Fibroblast of peridontal ligament (primary cell): Measurements from ENCODE around the gene ZNF275.
A peak's percentile ranks its signal among the peaks of the same experiment; 100 is the strongest.
"Not testable (repeated sequence)": the region's sequence is repeated elsewhere in the genome, so short reads cannot be mapped to it uniquely, and the experiment has no call there.

ENCODE experiments used
- DNase-seq: peaks from one replicate; pipeline ENCODE4 v3.0.0-alpha.2; 2010; ENCODE audit errors: extremely low read depth

ZNF275 gene

GRCh38 chrX:153333821-153334653, at the start of gene ZNF275:
Gene ZNF275 (plus strand): TSS chrX:153334153. CDS start chrX:153336680, 2,527 bp downstream.
- DNase-seq, result peak; percentile 58

GRCh38 chrX:153285678-153286077, 48.3 kb upstream of the ZNF275 start:
- not testable (repeated sequence) for DNase-seq

- DNase-seq, result not testable (repeated sequence)
Observed at GRCh38 chrX:153288807-153289206, 45.1 kb upstream of the ZNF275 start.

GRCh38 chrX:153293485-153294071, 40.4 kb upstream of the ZNF275 start:
- not testable (repeated sequence) for DNase-seq

GRCh38 chrX:153297376-153297775, 36.6 kb upstream of the ZNF275 start:
- no peak for DNase-seq

GRCh38 chrX:153299855-153300254, 34.1 kb upstream of the ZNF275 start:
- no peak for DNase-seq

GRCh38 chrX:153301746-153302145, 32.2 kb upstream of the ZNF275 start:
- DNase-seq, result no peak

GRCh38 chrX:153302796-153303195, 31.2 kb upstream of the ZNF275 start:
- no peak for DNase-seq

GRCh38 chrX:153303276-153304262, 30.4 kb upstream of the ZNF275 start:
- no peak for DNase-seq

GRCh38 chrX:153304988-153305736, 28.8 kb upstream of the ZNF275 start:
- DNase-seq, result no peak

- DNase-seq, result no peak
Observed at GRCh38 chrX:153305972-153306371, 28.0 kb upstream of the ZNF275 start.

- no peak for DNase-seq
Observed at GRCh38 chrX:153306527-153307115, 27.3 kb upstream of the ZNF275 start.

GRCh38 chrX:153307276-153308178, 26.4 kb upstream of the ZNF275 start:
- peak; percentile 1 for DNase-seq

GRCh38 chrX:153310901-153311300, 23.1 kb upstream of the ZNF275 start:
- no peak for DNase-seq

- no peak for DNase-seq
Observed at GRCh38 chrX:153312041-153312440, 21.9 kb upstream of the ZNF275 start.

- DNase-seq, result no peak
Observed at GRCh38 chrX:153312842-153313241, 21.1 kb upstream of the ZNF275 start.

GRCh38 chrX:153317306-153317705, 16.6 kb upstream of the ZNF275 start:
- DNase-seq, result no peak

GRCh38 chrX:153317996-153318722, 15.8 kb upstream of the ZNF275 start:
- no peak for DNase-seq

- no peak for DNase-seq
Observed at GRCh38 chrX:153318811-153319210, 15.1 kb upstream of the ZNF275 start.
